ENCODE results near the gene DAZAP1. TPM values are rescaled to one million over a fixed set of nuclear protein-coding genes. Genes with fewer than 3 reads are reported as not detected.

The DAZAP1 gene
- total RNA-seq, 3 donors from 2014 or later: 35.8 to 50.9 (median 48.8) TPM

DNA sequence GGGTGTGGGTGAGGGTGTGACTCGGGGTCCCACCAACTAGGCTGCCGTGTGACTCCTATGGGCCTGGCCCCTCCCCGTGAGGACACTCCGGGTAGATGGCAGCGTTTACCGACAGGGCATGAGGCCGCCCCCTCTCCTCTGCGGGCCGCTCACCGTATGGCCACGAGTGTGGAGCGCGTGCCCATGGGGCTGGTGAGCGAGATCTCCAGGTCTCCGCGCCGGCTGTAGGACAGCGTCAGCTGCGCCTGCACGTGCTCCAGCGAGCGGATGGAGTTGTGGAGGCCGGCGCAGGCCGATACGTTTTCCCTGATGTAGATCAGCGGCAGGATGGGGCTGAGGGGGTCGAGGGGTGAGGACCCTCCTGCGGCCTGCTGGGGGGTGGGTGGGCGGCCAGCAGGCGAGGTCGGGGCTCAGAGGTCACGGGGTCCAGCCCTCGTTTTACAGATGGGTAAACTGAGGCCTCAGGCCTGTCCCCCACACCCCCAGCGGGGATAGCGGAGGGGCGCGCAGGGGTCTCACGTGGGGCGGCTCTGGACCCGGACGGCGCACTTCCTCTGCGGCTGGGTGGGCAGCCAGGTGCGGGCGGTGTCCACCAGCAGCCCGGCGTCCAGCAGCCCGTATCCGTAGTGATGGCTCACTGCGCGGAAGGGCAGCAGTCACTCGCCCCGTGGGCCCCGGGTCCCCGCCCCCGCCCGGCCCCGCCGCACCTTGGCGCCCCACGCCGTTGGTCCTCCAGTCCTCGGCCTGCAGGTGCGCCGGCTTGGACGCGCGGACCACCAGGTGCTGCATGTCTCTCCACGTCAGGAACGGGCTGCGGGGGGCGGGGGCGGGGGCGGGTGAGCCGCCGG lies 76.0 kb downstream of the DAZAP1 start:
- Histone ChIP-seq H3K27me3 (no peaks in the 10 kb centered on the region), H3K9me3 (no peaks in the 10 kb centered on the region), H3K4me3 (no peak overlapping the region), H3K27ac (no peak overlapping the region), H3K36me3 (no peaks in the 10 kb centered on the region), H3K4me1 (no peaks in the 10 kb centered on the region)
- no peak for DNase-seq (ENCODE audit: low spot score in 2 of 2)
- TF ChIP-seq, protein P1, sequence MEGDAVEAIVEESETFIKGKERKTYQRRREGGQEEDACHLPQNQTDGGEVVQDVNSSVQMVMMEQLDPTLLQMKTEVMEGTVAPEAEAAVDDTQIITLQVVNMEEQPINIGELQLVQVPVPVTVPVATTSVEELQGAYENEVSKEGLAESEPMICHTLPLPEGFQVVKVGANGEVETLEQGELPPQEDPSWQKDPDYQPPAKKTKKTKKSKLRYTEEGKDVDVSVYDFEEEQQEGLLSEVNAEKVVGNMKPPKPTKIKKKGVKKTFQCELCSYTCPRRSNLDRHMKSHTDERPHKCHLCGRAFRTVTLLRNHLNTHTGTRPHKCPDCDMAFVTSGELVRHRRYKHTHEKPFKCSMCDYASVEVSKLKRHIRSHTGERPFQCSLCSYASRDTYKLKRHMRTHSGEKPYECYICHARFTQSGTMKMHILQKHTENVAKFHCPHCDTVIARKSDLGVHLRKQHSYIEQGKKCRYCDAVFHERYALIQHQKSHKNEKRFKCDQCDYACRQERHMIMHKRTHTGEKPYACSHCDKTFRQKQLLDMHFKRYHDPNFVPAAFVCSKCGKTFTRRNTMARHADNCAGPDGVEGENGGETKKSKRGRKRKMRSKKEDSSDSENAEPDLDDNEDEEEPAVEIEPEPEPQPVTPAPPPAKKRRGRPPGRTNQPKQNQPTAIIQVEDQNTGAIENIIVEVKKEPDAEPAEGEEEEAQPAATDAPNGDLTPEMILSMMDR (IDR thresholded peaks at IDR 0.05): no peak
- TF ChIP-seq POLR2AphosphoS5 (IDR thresholded peaks at IDR 0.05) (no peak), POLR2A (IDR thresholded peaks at IDR 0.05) (no peak)
- intact Hi-C loops (cut with DNase I; ENCODE audit: low total_unique reads): no loop called here

DNA sequence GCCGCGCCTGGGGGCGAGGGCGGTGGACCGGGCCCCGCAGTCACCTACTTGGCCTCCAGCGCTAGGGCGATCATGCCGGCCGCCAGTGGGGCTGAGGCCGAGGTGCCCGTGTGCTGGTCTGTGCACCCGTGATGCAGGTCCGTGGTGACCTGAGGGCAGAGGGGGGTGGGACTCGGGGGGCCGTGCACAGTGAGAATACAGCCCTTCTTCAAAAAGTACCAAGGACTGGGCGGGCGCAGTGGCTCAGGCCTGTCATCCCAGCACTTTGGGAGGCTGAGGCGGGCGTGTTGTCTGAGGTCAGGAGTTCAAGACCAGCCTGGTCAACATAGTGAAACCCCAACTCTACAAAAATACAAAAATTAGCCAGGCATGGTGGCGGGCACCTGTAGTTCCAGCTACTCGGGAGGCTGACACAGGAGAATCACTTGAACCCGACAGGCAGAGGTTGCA lies 76.6 kb downstream of the DAZAP1 start:
- H3K9me3 ChIP-seq: no peaks in the 10 kb centered on the region
- DNase-seq (ENCODE audit: low spot score in 2 of 2): no peak
- no peaks in the 10 kb centered on the region for H3K36me3 ChIP-seq
- no peak overlapping the region for H3K27ac ChIP-seq
- TF ChIP-seq POLR2A (IDR thresholded peaks at IDR 0.05) (no peak), POLR2AphosphoS5 (IDR thresholded peaks at IDR 0.05) (no peak)
- TF ChIP-seq, protein P1 (IDR thresholded peaks at IDR 0.05): no peak
- H3K4me1 ChIP-seq: no peaks in the 10 kb centered on the region
- no peaks in the 10 kb centered on the region for H3K27me3 ChIP-seq
- intact Hi-C loops (cut with DNase I; ENCODE audit: low total_unique reads): no loop called here
- no peak overlapping the region for H3K4me3 ChIP-seq

Other genes starting within 250 kb of the DAZAP1 start
- gene SBNO2, start 233.3 kb upstream of the DAZAP1 start, total RNA-seq: 10 to 100 TPM; 15.4 to 63.3 (median 43.9) TPM
- gene STK11, start 201.8 kb upstream of the DAZAP1 start, total RNA-seq: 10 to 100 TPM; 32.8 to 55.0 (median 52.1) TPM
- 1 to 10 TPM in 1 of 3 donors, under 1 TPM in 1, not detected in 1; 0.98 to 4.8 TPM for gene CBARP, start 169.6 kb upstream of the DAZAP1 start, total RNA-seq
- gene ATP5F1D, start 165.8 kb upstream of the DAZAP1 start, total RNA-seq: 10 to 100 TPM; 47.6 to 64.9 (median 61.3) TPM
- gene MIDN, start 159.0 kb upstream of the DAZAP1 start, total RNA-seq: 10 to 100 TPM; 13.8 to 28.5 (median 22.4) TPM
- 100 to 1,000 TPM; 458 to 758 (median 656) TPM for gene CIRBP, start 138.3 kb upstream of the DAZAP1 start, total RNA-seq
- gene FAM174C, start 132.1 kb upstream of the DAZAP1 start, total RNA-seq: 10 to 100 TPM; 43.9 to 60.6 (median 53.1) TPM
- under 1 TPM in 1 of 3 donors, not detected in 2; 0.66 TPM for gene EFNA2, start 121.7 kb upstream of the DAZAP1 start, total RNA-seq
- gene NDUFS7, start 23.7 kb upstream of the DAZAP1 start, total RNA-seq: 100 to 1,000 TPM in 1 of 3 donors, 10 to 100 TPM in 2; 67.5 to 122 (median 67.5) TPM
- gene GAMT, start 6.0 kb upstream of the DAZAP1 start, total RNA-seq: 10 to 100 TPM; 23.6 to 40.0 (median 30.3) TPM
- gene RPS15, start 30.8 kb downstream of the DAZAP1 start, total RNA-seq: 1,000 to 10,000 TPM; 2,978 to 3,238 (median 2,982) TPM
- gene APC2, start 42.5 kb downstream of the DAZAP1 start, total RNA-seq: under 1 TPM; under 0.01 to 0.29 (median 0.16) TPM
- gene C19orf25, start 71.6 kb downstream of the DAZAP1 start, total RNA-seq: 10 to 100 TPM; 27.7 to 32.8 (median 28.7) TPM
- gene PCSK4, start 82.8 kb downstream of the DAZAP1 start, total RNA-seq: 1 to 10 TPM; 2.2 to 10.0 (median 5.9) TPM
- gene REEP6, start 83.6 kb downstream of the DAZAP1 start, total RNA-seq: 10 to 100 TPM in 2 of 3 donors, 1 to 10 TPM in 1; 4.3 to 17.4 (median 11.0) TPM
- gene ADAMTSL5, start 105.4 kb downstream of the DAZAP1 start, total RNA-seq: 1 to 10 TPM; 1.3 to 3.5 (median 2.1) TPM
- under 1 TPM in 2 of 3 donors, not detected in 1; 0.44 to 0.98 TPM for gene PLK5, start 116.5 kb downstream of the DAZAP1 start, total RNA-seq
- 10 to 100 TPM; 12.5 to 14.3 (median 12.6) TPM for gene MEX3D, start 160.7 kb downstream of the DAZAP1 start, total RNA-seq
- 10 to 100 TPM; 51.8 to 71.3 (median 70.8) TPM for gene MBD3, start 185.3 kb downstream of the DAZAP1 start, total RNA-seq
- 100 to 1,000 TPM in 1 of 3 donors, 10 to 100 TPM in 2; 59.6 to 117 (median 63.4) TPM for gene UQCR11, start 197.9 kb downstream of the DAZAP1 start, total RNA-seq
- gene TCF3, start 245.0 kb downstream of the DAZAP1 start, total RNA-seq: 10 to 100 TPM; 38.6 to 45.3 (median 42.3) TPM

All from breast epithelium (tissue), 4 donors.